Activated T-cell treated with anti-CD3 and anti-CD28 coated beads, Interleukin-2, amount 50 U/mL, for 24 hours (primary cell): Measurements from ENCODE around the gene TTLL12.

ENCODE experiments used
- DNase-seq: peaks from one replicate; pipeline ENCODE4 v3.0.0-alpha.2; 2020
- H3K27ac Mint-ChIP-seq: 2 replicates; pipeline ENCODE4 v1.8.0; 2020; ENCODE audit warnings: mild to moderate bottlenecking, mixed read lengths
- H3K27me3 Mint-ChIP-seq: 2 replicates; pipeline ENCODE4 v1.8.0; 2020; ENCODE audit warnings: mixed read lengths
- H3K36me3 Mint-ChIP-seq: 2 replicates; pipeline ENCODE4 v1.8.0; 2020; ENCODE audit warnings: low read depth, mixed read lengths
- H3K4me1 Mint-ChIP-seq: 2 replicates; pipeline ENCODE4 v1.8.0; 2020; ENCODE audit warnings: low read depth, mixed read lengths
- H3K4me3 Mint-ChIP-seq: 2 replicates; pipeline ENCODE4 v1.8.0; 2020; ENCODE audit warnings: mild to moderate bottlenecking, moderate library complexity, mixed read lengths
- H3K9me3 Mint-ChIP-seq: 2 replicates; pipeline ENCODE4 v1.8.0; 2020; ENCODE audit warnings: mixed read lengths

The TTLL12 gene

DNA sequence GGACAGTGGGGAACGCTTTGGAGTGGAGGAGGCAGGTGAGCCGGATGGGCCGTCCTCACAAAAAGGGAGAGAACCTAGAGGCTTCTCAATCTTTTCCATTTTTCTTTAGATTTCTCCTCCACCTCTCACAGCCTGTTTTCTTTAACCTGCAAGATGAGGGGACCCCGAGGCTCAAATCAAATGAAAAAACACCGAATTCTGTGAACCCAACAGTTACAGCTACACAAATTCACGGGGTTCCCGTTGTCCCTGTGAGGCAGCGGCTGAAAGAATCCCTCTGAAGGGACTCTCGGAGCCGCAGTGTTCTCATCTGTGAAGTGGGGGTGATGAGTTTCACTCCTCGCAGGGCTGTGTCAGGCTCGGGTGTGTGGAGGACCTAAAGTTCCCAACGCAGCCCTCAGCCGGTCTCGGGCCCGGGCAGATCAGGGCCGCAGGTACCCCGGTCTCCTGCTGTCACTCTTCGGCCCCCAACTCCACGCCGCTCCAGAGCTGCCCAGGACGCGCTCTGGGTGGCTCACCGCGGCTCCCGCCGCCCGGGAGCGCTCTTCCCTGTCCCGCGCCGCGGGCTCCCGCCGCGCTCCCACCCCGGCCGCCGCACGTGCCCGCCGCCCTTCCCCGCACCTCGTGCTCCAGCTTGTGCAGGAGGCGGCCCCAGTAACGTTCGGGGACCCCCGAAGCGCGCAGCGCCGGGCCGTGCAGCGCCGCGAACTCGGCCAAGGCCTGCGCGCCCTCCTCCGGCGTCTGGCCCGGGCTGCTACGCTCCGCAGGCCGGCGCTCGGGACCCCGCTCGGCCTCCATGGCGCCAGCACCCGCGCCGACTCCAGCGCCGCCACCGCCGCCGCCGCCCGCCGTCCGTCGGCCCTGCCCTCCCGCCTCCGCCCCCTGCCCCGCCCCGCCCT is at the start of gene TTLL12:
Gene TTLL12 (minus strand): TSS at position 863 of the 899 bp plus-strand sequence. CDS start 65 bp downstream, at position 798.
- peak; percentile 77 for DNase-seq
- no peaks in the 10 kb centered on the region for H3K27me3 Mint-ChIP-seq
- H3K9me3 Mint-ChIP-seq: no peaks in the 10 kb centered on the region
- H3K4me3 Mint-ChIP-seq: peak within 1 kb of the TSS; percentile 87
- peaks cover 30% of the 10 kb centered on the region for H3K4me1 Mint-ChIP-seq
- peak within 1 kb of the TSS; percentile 96 for H3K27ac Mint-ChIP-seq
- peaks cover 46% of the 10 kb centered on the region for H3K36me3 Mint-ChIP-seq

DNA sequence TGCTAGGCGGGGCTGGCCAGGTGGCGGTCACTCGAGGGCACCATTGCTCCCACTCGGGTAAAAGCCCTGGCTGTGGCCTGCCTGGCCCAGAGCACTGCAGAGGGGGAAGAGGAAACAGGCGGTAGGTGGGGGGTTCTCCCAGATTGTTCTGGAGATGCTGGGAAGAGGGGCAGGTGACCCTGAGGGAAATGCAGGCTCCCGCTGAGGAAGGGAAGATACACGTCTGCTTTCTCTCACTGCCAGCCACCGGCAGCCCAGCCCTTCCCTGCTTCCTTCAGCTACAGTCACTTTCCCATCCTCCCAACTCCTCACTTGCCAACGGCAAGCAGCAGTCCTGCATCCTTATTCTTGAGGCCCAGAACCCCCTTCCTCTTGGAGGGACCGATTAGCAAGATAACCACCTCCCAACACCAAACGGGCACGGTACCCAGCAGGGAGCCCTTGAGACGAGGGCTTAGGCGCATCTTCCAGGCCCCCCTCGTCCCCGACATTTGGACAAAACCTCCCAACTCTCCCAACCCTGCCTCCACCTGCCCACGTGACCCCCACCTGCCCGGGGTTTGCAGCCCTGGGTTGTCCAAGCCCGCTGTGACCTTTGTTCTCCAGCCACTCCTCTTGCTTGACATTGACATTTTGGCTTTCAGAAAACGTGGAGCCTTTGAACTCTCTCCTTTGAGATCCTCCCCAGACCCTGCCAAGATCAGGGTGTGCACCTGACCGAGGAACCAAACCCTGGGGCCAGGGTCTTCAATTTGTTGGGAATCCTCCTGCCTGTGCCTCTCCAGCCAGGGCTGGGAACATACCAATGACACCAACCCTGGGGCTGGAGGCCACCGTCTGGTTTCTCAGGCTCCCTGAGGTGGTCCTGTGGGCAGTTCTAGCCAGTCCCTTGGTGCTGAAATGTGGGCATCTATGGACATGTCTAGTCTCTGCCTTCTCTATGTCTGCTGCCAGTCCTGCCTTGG is 48.8 kb upstream of the TTLL12 start:
- DNase-seq: no peak
- H3K4me1 Mint-ChIP-seq: no peaks in the 10 kb centered on the region
- no peaks in the 10 kb centered on the region for H3K9me3 Mint-ChIP-seq
- no peaks in the 10 kb centered on the region for H3K36me3 Mint-ChIP-seq
- H3K27ac Mint-ChIP-seq: no peak overlapping the region
- peaks cover 5% of the 10 kb centered on the region for H3K27me3 Mint-ChIP-seq
- no peak overlapping the region for H3K4me3 Mint-ChIP-seq

DNA sequence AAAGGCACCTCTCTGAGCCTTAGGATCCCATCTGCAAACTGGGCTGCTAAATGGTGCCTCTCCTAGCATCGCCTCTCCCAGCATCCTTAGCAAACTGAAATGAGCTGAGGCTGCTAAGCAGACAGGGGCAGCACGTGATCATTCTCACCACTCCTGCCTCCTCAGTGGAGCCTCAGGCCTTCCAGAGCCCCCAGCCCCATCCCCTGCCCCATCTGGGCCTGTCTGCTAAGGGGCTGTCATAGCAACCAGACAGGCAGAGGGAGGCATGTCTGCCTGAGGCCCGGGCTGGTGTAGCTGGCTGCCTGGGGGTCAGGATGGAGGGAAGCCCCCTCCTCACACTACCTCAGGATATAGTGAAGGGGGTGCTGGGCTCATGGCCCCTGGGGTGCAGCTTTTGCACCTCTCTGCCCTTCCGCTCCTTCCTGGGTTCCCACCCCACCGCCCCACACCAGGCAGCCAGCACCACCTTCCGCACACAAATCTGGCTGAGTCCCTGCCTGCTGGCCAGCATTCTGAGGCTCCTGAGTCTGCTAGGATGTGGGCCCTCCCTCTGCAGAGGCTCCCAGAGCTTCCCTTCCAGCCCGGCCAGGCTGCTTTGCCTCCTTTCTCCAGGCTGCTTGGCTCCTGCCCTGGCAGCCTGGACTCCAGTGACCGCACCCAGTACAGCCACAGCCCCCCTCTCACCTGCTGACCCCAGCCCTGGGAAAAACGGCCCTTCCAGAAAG is 47.5 kb upstream of the TTLL12 start:
- Mint-ChIP-seq H3K4me1 (no peaks in the 10 kb centered on the region), H3K27ac (no peak overlapping the region), H3K27me3 (peaks cover 5% of the 10 kb centered on the region)

DNA sequence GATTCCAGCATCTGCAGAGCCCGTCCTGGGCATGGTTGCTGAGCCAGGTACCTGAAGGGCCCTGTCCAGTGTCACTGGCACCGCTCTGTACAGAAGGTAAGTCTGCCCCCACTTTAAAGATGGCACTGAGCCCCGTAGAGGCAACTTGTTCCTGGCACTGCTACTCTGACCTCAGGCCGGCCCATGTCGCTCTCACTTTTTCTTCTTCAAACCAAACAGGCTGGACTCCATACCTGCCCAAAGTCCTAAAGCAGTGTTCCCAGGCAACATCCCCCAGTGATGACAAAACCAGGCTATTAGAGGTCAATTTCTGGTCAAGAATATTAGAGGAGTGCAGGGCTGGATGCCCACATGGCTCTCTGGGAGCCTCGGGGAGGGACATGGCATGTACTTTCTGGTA is 46.6 kb upstream of the TTLL12 start:
- Mint-ChIP-seq H3K9me3 (no peaks in the 10 kb centered on the region), H3K4me1 (no peaks in the 10 kb centered on the region), H3K36me3 (no peaks in the 10 kb centered on the region), H3K4me3 (no peak overlapping the region), H3K27ac (no peak overlapping the region), H3K27me3 (peaks cover under 1% of the 10 kb centered on the region)
- DNase-seq: no peak

More for the DNA sequence above, 47.5 kb upstream of the TTLL12 start:
- H3K4me3 Mint-ChIP-seq: no peak overlapping the region
- no peaks in the 10 kb centered on the region for H3K9me3 Mint-ChIP-seq
- DNase-seq: no peak
- H3K36me3 Mint-ChIP-seq: no peaks in the 10 kb centered on the region

DNA sequence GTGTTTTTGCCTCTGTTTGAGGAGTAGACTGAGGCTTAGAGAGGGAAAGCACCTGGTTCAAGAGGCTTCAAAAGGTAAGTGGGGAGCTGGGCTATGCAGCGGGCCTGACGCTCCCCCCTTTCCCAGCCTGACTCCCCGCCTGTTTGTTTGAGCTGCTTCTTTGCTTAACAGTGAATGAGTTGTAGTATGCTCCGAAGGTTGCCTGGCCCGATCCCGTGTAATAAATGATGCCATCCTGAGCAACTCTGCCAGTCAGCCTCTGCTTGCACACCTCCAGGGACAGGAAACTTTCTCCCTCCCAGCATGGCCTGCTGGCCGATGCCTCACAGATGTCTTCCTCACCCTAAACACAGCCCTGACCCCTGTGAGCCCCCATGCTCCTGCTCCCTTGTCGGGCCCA is 45.5 kb upstream of the TTLL12 start:
- DNase-seq: no peak
- Mint-ChIP-seq H3K27ac (no peak overlapping the region), H3K4me1 (no peaks in the 10 kb centered on the region), H3K4me3 (no peak overlapping the region), H3K27me3 (peaks cover 2% of the 10 kb centered on the region), H3K9me3 (no peaks in the 10 kb centered on the region), H3K36me3 (no peaks in the 10 kb centered on the region)

DNA sequence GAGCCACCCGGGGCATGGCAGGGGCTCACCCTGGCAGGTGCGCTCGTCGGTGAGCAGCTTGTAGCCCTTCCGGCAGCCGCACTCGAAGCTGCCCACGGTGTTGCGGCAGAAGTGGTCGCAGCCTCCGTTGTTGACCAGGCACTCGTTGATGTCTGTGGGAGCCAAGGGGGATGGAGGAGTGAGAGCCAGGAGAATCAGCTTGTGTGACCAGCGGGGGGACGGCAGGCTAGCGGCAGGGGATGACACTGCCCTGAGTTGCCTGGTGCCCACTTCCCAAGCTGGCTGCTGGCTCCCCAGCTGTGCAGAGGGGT is 44.7 kb upstream of the TTLL12 start:
- H3K9me3 Mint-ChIP-seq: no peaks in the 10 kb centered on the region
- no peaks in the 10 kb centered on the region for H3K4me1 Mint-ChIP-seq
- H3K27me3 Mint-ChIP-seq: peaks cover 2% of the 10 kb centered on the region
- H3K36me3 Mint-ChIP-seq: no peaks in the 10 kb centered on the region
- no peak overlapping the region for H3K27ac Mint-ChIP-seq
- DNase-seq: no peak
- no peak overlapping the region for H3K4me3 Mint-ChIP-seq

DNA sequence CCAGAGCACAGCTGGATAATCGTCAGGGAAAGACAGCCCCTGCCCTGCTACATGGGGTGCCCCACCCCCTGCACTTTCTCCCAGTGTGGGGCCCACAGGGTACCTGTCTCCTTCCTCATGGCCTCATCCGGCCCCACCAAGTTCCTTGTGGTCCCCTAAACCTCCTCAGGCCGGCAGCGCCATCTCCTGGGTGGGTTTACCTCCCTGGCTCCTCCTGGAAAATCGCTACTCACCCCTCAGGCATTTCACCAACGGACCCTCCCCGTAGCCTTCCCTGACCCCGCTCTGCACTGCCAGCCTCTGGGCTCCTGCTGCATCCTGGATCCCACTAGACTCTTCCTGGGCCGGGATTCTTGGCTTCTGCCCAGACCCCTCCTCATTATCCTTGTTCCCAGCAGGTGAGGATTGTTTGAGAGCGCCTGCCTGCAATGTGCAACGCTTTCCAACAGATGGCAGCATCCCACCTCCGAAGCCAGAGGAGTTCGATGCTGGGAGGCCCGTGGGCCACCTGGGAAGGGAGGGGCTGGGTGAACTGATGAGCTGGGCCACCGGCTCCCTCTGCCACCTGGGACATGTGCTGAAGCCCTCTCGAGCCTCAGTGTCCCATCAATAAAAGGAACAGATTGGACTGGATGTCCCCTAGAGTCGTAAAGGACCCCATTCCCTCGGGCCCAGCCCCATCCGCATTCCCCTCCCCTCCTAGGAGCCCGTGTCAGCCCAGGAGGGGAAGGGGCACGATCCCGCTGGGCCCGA is 44.2 kb upstream of the TTLL12 start:
- Mint-ChIP-seq H3K4me1 (no peaks in the 10 kb centered on the region), H3K36me3 (no peaks in the 10 kb centered on the region), H3K27ac (no peak overlapping the region), H3K9me3 (no peaks in the 10 kb centered on the region), H3K27me3 (peaks cover 2% of the 10 kb centered on the region), H3K4me3 (no peak overlapping the region)
- DNase-seq: peak; percentile 81

DNA sequence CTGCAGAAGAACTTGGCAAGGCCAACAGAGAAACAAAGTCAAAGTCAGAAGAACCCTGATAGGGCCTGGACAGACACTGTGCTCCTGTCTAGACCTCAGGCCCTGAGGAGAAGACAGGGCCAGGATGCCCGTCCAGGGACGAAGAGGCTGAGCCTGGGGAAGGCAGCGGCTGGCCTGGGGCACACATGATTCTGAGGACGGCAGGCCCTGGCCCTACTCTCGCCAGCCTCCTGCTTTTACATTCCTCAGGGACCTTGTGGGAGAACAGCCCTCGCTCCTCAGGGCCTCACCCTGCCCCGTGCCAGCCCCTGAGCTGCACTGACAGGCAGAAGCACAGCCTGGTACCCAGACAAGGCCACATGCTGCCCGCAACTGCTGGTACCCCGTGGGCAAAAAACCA is 43.6 kb upstream of the TTLL12 start:
- Mint-ChIP-seq H3K27me3 (peaks cover 2% of the 10 kb centered on the region), H3K9me3 (no peaks in the 10 kb centered on the region), H3K27ac (no peak overlapping the region), H3K4me1 (peaks cover 2% of the 10 kb centered on the region), H3K4me3 (no peak overlapping the region), H3K36me3 (no peaks in the 10 kb centered on the region)
- no peak for DNase-seq

DNA sequence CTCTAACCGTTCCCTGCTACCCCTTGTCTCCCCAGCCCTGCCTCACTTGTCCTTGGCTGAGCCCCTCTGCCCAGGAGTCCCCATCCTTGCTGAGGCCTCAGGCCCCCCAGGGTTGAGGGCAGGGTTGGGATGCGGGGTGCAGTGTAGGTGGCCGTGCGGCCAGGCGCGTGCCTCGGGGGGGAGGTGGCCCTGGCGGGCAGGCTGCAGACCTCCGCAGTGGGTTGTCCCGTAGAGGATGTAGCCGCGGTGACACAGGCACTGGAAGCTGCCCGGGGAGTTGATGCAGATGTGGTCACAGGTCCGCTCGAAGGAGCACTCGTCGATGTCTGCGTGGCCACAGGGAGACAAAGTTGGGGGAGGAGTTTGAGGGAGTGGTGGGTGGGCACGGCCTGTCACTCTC is 41.9 kb upstream of the TTLL12 start:
- no peaks in the 10 kb centered on the region for H3K36me3 Mint-ChIP-seq
- no peak overlapping the region for H3K27ac Mint-ChIP-seq
- H3K4me3 Mint-ChIP-seq: no peak overlapping the region

DNA sequence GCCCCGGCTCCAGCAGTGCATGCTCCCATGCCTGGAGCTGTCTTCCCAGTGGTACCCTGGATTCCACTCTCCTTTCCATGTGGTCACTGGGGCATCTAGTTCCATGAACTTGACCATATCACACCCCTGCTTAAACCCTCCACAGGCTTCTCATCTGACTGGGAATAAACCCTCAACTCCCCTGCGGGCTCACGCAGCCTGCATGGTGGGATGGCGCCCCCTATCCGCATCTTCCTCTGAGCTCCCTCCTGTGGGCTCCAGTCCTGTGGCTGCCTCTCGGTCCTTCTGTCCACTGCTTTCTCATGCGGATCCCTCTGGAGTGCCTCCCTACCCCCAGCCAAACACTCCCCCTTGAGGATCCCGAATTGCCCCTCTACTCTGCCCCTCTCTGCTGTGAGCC is 41.4 kb upstream of the TTLL12 start:
- DNase-seq: peak; percentile 35
- Mint-ChIP-seq H3K9me3 (no peaks in the 10 kb centered on the region), H3K36me3 (no peaks in the 10 kb centered on the region), H3K27ac (no peak overlapping the region), H3K27me3 (peaks cover 2% of the 10 kb centered on the region), H3K4me1 (peaks cover 2% of the 10 kb centered on the region), H3K4me3 (no peak overlapping the region)

More for the DNA sequence above, 41.9 kb upstream of the TTLL12 start:
- H3K9me3 Mint-ChIP-seq: no peaks in the 10 kb centered on the region
- peaks cover 2% of the 10 kb centered on the region for H3K4me1 Mint-ChIP-seq
- peaks cover 2% of the 10 kb centered on the region for H3K27me3 Mint-ChIP-seq
- no peak for DNase-seq

DNA sequence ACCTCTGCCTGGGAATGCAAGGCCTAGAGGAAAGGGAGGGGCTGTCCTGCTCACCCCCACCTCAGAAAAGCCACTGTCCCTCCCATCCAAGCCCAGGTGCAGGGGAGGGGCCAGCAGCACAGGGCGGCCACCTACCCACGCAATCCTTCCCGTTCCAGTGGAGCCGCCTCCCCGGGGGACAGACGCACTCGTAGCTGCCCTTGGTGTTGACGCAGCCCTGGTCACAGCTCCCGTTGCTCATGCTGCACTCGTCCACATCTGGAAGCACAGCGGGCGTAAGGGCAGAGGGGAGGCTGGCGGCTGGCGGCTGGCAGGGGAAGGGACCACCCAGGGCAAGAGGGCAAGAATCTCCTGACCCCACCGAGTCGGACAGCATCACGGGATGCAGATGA is 40.3 kb upstream of the TTLL12 start:
- no peak overlapping the region for H3K27ac Mint-ChIP-seq
- H3K9me3 Mint-ChIP-seq: no peaks in the 10 kb centered on the region
- no peak overlapping the region for H3K4me3 Mint-ChIP-seq
- peaks cover 2% of the 10 kb centered on the region for H3K4me1 Mint-ChIP-seq
- H3K27me3 Mint-ChIP-seq: peaks cover 2% of the 10 kb centered on the region
- DNase-seq: no peak
- no peaks in the 10 kb centered on the region for H3K36me3 Mint-ChIP-seq

DNA sequence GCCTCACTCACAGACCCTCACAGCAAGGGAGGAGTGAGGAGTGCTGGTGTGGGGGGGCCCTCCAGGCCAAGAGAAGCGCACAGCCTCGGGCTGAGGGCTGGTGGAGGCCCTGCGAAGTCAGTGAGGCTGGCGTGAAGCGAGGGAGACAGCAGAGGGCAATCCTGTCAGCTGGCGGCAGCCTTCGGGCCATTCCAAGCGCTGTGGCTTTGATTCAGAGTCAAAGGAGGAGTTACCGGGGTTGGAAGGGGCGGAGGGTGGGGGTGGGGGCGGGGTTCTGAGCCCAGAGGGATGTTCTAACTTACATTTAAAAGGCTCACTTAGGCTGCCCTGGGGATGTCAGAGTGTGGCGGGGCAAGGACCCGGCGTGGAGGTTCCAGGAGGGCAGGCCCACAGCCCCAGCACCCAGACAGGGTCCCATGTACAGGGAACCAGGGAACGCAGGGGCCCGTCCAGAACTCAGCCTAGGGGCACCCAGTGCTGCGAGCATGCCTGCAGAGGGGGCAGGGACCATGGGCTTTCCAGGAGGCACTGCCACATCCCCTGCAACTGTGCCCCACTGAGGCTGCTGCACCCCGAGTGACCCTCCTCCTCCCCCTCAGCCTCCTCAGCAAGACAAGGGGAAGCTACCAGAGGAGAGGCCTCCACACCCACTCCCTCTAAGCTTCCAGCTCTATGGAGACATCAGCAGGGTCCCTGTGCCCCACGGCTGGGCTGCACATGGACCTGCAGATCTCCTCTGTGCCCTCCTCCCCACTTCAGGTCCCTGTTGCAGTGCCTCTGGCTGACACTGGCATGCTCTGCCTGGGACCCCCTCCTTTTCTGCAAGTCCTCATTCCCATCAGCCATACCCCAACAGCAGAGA is 39.7 kb upstream of the TTLL12 start:
- Mint-ChIP-seq H3K4me1 (peaks cover 2% of the 10 kb centered on the region), H3K9me3 (no peaks in the 10 kb centered on the region), H3K4me3 (no peak overlapping the region), H3K27me3 (peaks cover 2% of the 10 kb centered on the region), H3K27ac (no peak overlapping the region), H3K36me3 (no peaks in the 10 kb centered on the region)
- DNase-seq: no peak

DNA sequence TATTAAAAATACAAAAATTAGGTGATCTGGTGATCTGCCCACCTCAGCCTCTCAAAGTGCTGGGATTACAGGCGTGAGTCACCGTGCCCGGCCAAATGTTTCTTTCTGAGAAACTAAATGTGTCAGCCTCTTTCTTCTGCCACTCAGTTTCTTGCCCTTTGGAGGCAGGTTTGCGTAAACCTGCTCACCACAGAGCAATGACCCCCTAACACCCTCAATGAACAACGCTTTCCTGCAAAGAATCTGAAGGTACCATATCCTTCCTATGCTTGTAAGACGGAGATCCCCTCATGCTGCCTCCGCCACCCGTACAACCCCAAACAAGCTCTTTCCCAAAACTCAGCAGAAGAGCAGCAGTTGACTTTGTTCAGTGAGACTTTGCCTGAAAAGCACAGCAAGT is 38.7 kb upstream of the TTLL12 start:
- no peaks in the 10 kb centered on the region for H3K9me3 Mint-ChIP-seq
- H3K4me3 Mint-ChIP-seq: no peak overlapping the region
- no peak overlapping the region for H3K27ac Mint-ChIP-seq
- H3K4me1 Mint-ChIP-seq: peaks cover 2% of the 10 kb centered on the region
- H3K27me3 Mint-ChIP-seq: peaks cover 2% of the 10 kb centered on the region
- DNase-seq: no peak
- H3K36me3 Mint-ChIP-seq: no peaks in the 10 kb centered on the region
